Measurements from ENCODE around the gene PHLPP1.

Gene PHLPP1

DNA sequence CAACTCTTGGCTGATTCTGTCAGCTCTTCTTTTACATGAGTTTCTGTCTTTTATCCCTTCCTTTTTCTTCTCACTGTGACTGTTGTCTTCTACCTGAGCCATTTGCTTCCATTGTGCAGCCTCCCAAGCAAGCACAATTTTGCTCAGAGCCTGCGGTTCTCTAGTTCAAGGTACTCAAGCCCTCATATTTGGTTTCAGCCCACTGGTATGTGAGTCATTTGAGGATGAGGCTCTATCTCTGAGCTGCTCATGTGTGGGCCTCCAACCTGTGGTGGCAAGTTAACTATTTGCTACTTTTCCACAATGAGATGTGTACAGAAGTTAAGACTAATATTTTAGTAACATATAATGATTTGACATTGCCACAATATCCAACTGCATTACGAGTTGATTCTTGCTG, 183.0 kb downstream of the PHLPP1 start:
- TF ChIP-seq CEBPB (IDR thresholded peaks at IDR 0.05) = no peak
- TF ChIP-seq FOXM1 (IDR thresholded peaks at IDR 0.05; ENCODE audit: borderline replicate concordance, low read depth) = no peak
- TF ChIP-seq, protein P1, sequence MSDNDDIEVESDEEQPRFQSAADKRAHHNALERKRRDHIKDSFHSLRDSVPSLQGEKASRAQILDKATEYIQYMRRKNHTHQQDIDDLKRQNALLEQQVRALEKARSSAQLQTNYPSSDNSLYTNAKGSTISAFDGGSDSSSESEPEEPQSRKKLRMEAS (IDR thresholded peaks at IDR 0.05) = no peak

DNA sequence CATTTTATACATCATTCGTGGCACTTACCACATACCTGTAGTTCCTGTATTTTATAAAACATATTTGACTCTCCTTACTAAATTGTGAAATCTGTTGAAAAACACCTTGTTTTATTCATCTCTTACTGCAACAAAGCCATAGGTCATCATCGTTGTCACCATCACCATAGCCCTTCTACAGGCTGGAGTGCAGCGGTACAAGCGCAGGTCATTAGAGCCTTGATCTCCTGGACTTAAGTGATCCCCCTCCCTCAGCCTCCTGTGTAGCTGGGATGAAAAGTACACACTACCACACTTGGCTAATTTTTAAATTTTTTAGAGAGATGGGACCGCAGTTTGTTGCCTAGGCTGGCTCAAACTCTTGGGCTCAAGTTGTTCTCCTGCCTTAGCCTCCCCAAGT, 184.2 kb downstream of the PHLPP1 start:
- TF ChIP-seq, protein P2, sequence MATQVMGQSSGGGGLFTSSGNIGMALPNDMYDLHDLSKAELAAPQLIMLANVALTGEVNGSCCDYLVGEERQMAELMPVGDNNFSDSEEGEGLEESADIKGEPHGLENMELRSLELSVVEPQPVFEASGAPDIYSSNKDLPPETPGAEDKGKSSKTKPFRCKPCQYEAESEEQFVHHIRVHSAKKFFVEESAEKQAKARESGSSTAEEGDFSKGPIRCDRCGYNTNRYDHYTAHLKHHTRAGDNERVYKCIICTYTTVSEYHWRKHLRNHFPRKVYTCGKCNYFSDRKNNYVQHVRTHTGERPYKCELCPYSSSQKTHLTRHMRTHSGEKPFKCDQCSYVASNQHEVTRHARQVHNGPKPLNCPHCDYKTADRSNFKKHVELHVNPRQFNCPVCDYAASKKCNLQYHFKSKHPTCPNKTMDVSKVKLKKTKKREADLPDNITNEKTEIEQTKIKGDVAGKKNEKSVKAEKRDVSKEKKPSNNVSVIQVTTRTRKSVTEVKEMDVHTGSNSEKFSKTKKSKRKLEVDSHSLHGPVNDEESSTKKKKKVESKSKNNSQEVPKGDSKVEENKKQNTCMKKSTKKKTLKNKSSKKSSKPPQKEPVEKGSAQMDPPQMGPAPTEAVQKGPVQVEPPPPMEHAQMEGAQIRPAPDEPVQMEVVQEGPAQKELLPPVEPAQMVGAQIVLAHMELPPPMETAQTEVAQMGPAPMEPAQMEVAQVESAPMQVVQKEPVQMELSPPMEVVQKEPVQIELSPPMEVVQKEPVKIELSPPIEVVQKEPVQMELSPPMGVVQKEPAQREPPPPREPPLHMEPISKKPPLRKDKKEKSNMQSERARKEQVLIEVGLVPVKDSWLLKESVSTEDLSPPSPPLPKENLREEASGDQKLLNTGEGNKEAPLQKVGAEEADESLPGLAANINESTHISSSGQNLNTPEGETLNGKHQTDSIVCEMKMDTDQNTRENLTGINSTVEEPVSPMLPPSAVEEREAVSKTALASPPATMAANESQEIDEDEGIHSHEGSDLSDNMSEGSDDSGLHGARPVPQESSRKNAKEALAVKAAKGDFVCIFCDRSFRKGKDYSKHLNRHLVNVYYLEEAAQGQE (IDR thresholded peaks at IDR 0.05; ENCODE audit: low read depth) = no peak
- TF ChIP-seq TAF1 (IDR thresholded peaks at IDR 0.05; ENCODE audit: low read depth) (no peak), RAD21 (IDR thresholded peaks at IDR 0.05; ENCODE audit: low read depth) (no peak), TEAD4 (IDR thresholded peaks at IDR 0.05) (no peak), YY1 (IDR thresholded peaks at IDR 0.05; ENCODE audit: low read depth) (no peak), CEBPB (IDR thresholded peaks at IDR 0.05) (no peak), CREB1 (IDR thresholded peaks at IDR 0.05; ENCODE audit: low read depth) (no peak)
- TF ChIP-seq, protein P3, sequence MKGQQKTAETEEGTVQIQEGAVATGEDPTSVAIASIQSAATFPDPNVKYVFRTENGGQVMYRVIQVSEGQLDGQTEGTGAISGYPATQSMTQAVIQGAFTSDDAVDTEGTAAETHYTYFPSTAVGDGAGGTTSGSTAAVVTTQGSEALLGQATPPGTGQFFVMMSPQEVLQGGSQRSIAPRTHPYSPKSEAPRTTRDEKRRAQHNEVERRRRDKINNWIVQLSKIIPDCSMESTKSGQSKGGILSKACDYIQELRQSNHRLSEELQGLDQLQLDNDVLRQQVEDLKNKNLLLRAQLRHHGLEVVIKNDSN (IDR thresholded peaks at IDR 0.05) = no peak

DNA sequence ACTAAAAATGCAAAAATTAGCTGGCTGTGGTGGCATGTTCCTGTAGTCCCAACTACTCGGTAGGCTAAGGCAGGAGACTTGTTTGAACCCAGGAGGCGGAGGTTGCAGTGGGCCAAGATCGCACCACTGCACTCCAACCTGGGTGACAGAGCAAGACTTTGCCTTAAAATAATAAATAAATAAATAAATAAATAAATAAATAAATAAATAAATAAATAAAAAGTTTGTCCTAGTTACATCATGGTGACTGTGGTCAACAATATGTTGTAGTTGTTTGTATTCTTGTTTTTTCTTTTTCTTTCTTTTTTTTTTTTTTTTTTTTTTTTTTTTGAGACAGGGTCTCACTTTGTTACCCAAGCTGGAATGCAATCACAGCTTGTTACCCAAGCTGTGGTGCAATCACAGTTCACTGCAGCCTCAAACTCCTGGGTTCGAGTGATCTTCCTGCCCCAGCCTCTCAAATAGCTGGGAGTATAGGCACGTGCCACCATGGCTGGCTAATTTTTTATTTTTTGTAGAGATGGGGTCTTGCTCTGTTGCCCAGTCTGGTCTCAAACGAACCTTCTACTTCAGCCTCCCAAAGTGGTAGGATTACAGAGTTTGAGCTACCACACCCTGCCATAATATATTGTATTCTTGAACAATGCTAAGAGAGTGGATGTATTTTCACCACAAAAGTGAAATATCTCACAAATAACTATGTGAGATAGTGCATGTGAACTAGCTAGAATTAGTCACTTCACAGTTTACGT, 185.0 kb downstream of the PHLPP1 start:
- TF ChIP-seq CREB1 (IDR thresholded peaks at IDR 0.05; ENCODE audit: low read depth) = no peak
- TF ChIP-seq, protein P1 (IDR thresholded peaks at IDR 0.05) = no peak
- no peak for TF ChIP-seq EGR1 (IDR thresholded peaks at IDR 0.05)
- TF ChIP-seq EP300 (IDR thresholded peaks at IDR 0.05; ENCODE audit: borderline replicate concordance) = no peak
- no peak for TF ChIP-seq FOXM1 (IDR thresholded peaks at IDR 0.05; ENCODE audit: borderline replicate concordance, low read depth)
- no peak for TF ChIP-seq TEAD4 (IDR thresholded peaks at IDR 0.05)
- TF ChIP-seq NFIC (IDR thresholded peaks at IDR 0.05) = no peak

DNA sequence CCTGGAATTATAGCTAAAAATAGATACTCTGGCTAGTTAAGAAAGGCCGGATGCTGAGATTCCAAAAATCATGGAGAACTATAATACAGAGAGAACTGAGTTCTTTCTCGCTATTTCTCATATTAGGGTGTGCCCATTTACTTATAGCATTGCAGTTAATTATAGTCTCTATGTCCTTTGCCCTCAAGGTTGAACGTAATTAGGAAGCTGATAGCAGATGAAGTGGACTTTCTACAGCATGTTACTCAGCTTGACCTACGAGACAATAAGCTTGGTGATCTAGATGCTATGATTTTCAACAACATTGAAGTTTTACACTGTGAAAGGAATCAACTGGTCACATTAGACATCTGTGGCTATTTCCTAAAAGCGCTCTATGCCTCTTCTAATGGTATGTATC, 187.4 kb downstream of the PHLPP1 start:
- TF ChIP-seq RAD21 (IDR thresholded peaks at IDR 0.05; ENCODE audit: low read depth) = no peak
- no peak for TF ChIP-seq TEAD4 (IDR thresholded peaks at IDR 0.05)
- no peak for TF ChIP-seq EP300 (IDR thresholded peaks at IDR 0.05; ENCODE audit: borderline replicate concordance)
- no peak for TF ChIP-seq CEBPB (IDR thresholded peaks at IDR 0.05)

DNA sequence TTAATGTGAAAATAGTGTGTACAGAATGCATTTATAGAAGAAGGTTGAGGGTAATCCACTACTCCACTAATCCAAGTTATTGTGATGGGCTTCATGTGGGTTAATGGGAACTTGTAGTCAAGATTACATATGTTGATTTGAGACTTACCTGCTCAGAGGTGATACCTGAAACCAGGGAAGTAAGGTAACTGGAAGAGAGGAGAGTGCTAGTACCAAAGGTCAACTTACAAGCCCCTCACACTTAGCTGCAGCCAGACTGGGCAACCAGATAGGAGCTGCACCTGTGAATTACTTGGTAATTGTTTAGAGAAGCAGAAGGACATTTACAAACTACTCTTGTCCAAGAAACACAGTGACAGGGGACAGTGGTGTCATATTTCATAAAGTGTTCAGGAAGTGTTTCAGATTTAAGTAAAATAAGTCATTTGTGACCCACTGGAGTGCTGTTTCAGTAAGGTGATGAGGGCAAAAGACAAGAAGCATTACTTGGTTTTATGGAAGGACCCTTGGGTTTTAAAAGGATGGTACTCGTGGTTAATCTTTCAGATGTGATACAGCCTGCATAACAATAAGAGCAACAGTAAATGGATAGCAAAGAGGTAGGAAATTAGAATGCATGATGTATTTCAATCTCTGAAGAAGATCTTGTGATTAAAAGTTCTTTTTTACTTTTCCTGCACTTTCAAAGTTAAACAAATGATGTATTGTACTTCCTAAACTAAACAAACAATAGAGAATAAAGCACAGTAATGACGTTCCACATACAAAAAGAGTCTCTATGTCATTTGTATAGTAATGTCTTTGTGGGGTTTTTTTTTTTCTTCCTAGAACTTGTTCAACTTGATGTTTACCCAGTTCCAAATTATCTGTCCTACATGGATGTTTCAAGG, 189.3 kb downstream of the PHLPP1 start:
- no peak for TF ChIP-seq EP300 (IDR thresholded peaks at IDR 0.05; ENCODE audit: borderline replicate concordance)
- TF ChIP-seq TEAD4 (IDR thresholded peaks at IDR 0.05) = no peak
- no peak for TF ChIP-seq CEBPB (IDR thresholded peaks at IDR 0.05)
- TF ChIP-seq, protein P2 (IDR thresholded peaks at IDR 0.05; ENCODE audit: low read depth) = no peak
- no peak for TF ChIP-seq FOXM1 (IDR thresholded peaks at IDR 0.05; ENCODE audit: borderline replicate concordance, low read depth)
- no peak for TF ChIP-seq NFIC (IDR thresholded peaks at IDR 0.05)
- no peak for TF ChIP-seq TCF12 (IDR thresholded peaks at IDR 0.05; ENCODE audit: low read depth)
- no peak for TF ChIP-seq RAD21 (IDR thresholded peaks at IDR 0.05; ENCODE audit: low read depth)
- no peak for TF ChIP-seq ZBTB7A (IDR thresholded peaks at IDR 0.05; ENCODE audit: low read depth)
- TF ChIP-seq, protein P3 (IDR thresholded peaks at IDR 0.05) = no peak
- no peak for TF ChIP-seq EGR1 (IDR thresholded peaks at IDR 0.05)
- no peak for TF ChIP-seq CREB1 (IDR thresholded peaks at IDR 0.05; ENCODE audit: low read depth)
- no peak for TF ChIP-seq YY1 (IDR thresholded peaks at IDR 0.05; ENCODE audit: low read depth)

DNA sequence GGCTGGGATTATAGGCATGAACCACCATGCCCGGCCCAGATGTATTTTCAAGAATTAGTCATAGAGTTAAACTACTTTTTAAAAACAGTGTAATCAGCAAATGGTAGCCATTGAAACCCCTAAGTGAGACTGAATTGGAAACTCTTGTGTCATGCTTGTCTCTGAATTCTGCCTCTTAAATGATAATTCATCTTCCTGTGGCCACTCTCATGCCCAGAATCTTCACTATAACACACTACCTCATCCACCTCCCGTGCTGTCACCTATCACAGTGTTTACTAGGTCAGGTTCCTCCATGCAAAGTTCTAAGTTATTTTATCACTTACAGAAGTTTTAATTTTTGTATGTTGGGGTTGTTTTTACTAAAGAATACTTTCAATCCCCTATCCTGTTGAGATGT, 197.5 kb downstream of the PHLPP1 start:
- TF ChIP-seq EP300 (IDR thresholded peaks at IDR 0.05; ENCODE audit: borderline replicate concordance) (no peak), YY1 (IDR thresholded peaks at IDR 0.05; ENCODE audit: low read depth) (no peak), TCF12 (IDR thresholded peaks at IDR 0.05; ENCODE audit: low read depth) (no peak), CEBPB (IDR thresholded peaks at IDR 0.05) (no peak), ZBTB7A (IDR thresholded peaks at IDR 0.05; ENCODE audit: low read depth) (no peak), RAD21 (IDR thresholded peaks at IDR 0.05; ENCODE audit: low read depth) (no peak), NFIC (IDR thresholded peaks at IDR 0.05) (no peak), CREB1 (IDR thresholded peaks at IDR 0.05; ENCODE audit: low read depth) (no peak)
- TF ChIP-seq, protein P3 (IDR thresholded peaks at IDR 0.05) = no peak
- TF ChIP-seq, protein P2 (IDR thresholded peaks at IDR 0.05; ENCODE audit: low read depth) = no peak
